NCI-H1930 (cell line): ENCODE measurements around the gene SPIRE2.
A peak's percentile ranks its signal among the peaks of the same experiment; 100 is the strongest.
"Not testable (repeated sequence)": the region's sequence is repeated elsewhere in the genome, so short reads cannot be mapped to it uniquely, and the experiment has no call there.

ENCODE experiments used
- DNase-seq, 2 experiments: peaks; one replicate each; lab custom pipeline; 2025; lab: John Stamatoyannopoulos, UW

SPIRE2 gene, protein sequence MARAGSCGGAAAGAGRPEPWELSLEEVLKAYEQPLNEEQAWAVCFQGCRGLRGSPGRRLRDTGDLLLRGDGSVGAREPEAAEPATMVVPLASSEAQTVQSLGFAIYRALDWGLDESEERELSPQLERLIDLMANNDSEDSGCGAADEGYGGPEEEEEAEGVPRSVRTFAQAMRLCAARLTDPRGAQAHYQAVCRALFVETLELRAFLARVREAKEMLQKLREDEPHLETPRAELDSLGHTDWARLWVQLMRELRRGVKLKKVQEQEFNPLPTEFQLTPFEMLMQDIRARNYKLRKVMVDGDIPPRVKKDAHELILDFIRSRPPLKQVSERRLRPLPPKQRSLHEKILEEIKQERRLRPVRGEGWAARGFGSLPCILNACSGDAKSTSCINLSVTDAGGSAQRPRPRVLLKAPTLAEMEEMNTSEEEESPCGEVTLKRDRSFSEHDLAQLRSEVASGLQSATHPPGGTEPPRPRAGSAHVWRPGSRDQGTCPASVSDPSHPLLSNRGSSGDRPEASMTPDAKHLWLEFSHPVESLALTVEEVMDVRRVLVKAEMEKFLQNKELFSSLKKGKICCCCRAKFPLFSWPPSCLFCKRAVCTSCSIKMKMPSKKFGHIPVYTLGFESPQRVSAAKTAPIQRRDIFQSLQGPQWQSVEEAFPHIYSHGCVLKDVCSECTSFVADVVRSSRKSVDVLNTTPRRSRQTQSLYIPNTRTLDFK

DNA sequence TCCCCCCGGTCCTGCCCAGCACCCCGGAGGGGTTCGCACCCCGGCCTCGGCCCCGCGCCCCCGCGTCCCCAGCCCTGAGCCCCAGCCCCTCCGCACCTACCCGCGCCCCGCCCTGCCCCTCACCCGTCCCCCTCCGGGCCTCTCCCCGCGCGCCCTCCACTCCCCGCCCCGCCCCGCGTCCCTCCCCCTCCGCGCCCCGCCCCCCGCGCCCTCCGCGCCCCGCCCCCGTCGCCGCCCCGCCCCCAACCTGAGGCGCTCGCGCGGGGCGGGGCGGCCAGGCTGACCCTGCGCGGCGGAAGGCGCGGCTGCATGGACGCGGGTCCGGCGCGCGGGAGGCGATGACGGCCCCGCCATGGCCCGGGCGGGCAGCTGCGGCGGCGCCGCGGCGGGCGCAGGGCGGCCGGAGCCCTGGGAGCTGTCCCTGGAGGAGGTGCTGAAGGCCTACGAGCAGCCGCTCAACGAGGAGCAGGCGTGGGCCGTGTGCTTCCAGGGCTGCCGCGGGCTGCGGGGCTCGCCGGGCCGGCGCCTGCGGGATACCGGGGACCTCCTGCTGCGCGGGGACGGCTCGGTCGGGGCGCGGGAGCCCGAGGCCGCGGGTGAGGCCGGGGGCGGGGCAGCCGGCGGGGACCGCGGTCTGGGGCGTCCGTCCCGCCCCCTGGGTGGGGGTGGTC is at the start of gene SPIRE2:
Gene SPIRE2 (plus strand): TSS at position 277 of the 671 bp plus-strand sequence. CDS start 76 bp downstream, at position 353.
- DNase-seq: peak in 1 of 2 experiments; percentile 47

DNA sequence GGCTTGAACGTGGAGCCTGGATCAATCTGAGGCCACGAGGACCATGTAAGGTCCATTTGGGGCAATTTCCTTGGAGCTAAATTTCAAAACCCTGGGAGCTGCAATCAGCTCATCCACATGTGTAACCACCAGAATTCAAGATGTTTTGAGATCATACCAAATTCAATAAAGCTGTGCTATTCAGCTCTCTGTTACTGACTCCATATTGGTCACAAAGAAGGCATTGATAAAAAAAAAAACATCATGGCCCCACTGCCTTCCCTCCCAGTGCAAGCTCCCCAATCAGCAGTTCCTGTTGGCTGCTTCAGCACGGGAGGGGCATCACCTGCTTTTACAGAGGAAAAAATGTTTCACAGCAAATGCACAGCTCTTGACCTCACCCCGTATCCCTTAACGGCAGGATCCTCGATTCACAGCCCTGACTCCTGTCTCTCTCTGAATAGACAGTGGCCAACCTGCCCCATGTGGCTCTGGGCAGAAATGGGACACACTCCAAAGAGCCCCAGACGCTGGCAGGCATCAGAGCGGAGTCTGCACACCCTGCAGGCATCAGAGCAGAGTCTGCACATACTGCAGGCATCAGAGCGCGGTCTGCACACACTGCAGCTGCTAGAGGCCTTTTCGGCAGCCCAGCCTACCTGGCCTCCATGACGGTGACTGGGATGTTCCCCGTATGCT is 48.9 kb upstream of the SPIRE2 start:
- DNase-seq: no peak

DNA sequence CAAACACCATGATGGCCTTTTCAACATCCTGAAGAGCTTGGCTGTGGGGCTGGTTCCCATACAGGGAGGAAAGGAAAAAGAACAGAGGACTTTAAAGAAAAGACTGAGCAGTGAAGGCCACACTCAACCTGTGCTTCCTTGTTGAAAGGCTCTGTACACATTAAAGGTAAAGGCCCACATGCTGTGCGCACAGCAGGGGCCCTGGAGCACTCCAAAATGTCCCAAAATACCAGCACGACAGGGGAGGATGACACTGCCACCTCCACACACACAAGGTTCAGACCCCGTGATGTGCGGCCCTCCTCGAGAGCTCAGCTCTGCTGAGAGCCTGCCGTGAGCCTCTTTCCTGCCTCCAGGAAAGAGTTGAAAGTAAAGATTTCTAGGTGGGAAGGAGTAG is 48.4 kb upstream of the SPIRE2 start:
- no peak for DNase-seq

DNA sequence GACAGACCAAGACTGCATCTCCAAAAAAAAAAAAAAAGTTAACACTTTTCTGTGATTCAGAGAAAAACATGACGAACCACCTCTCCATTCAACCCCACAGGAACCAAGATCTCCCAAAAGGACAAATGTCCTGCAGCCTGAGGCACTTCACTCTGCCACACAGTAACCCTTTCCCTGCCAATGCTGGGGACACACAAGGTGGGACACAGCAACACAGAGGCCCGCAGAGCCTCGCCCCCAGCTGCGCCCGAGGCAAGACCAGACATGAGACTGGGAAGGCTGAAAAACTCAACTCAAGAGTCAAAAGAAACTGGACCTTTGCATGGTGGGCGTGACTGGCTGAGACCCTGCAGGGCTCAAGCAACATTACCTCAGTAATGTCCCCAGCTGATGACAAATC is 45.8 kb upstream of the SPIRE2 start:
- no peak for DNase-seq

DNA sequence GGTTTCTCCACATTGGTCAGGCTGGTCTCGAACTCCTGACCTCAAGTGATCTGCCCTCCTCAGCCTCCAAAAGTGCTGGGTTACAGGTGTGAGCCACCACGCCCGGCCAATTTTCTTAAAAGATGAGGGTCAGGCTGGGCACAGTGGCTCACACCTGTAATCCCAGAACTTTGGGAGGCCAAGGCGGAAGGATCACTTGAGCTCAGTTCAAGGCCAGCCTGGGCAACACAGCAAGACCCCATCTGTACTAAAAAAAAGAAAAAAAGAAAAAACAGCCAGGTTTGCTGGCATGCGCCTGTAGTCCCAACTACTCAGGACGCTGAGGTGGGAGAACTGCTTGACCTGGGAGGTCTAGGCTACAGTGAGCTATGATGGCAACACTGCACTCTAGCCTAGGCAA is 44.3 kb upstream of the SPIRE2 start:
- DNase-seq: not testable (repeated sequence)

DNA sequence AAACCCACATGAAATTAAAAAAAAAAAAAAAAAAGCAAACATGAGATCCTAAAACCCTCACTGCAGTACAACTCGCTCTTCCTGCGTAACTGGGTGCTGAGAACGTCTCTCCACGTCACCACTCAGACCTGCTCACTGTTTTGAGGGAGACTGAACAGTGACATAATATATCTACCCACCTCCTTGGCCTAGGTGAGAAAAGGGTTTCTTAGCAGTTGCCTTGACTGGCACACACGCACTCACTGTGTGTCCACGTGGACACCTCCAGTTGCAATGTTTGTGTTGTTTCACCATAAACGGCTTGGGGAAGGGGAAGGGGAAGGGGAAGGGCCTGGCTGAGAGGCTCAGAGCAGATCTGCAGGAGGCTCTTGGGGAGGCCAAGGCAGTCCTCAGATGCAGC is 43.9 kb upstream of the SPIRE2 start:
- no peak for DNase-seq

DNA sequence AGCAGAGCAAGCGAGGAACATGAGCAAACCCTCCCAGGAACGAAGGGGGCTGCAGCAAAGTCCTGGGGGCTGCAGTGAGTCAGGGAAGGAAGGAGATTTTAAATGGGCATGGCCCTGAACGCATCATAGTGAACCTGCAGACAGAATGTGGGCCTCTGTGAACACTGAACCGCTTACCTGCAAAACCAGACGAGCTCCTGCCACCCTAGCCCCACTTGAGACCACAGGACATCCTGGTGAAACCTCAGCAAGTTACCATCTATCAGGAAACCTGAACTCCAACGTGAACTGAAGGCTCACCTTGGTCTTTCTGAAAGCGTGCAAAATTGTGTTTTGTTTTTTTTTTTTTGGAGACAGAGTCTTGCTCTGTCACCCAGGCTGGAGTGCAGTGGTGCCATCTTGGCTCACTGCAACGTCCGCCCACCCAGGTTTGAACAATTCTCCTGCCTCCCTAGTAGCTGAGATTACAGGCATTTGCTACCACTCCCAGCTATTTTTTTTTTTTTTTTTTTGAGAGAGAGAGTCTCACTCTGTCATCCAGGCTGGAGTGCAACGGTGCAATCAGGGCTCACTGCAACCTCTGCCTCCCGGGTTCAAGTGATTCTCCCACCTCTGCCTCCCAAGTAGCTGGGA is 42.6 kb upstream of the SPIRE2 start:
- DNase-seq: no peak

DNA sequence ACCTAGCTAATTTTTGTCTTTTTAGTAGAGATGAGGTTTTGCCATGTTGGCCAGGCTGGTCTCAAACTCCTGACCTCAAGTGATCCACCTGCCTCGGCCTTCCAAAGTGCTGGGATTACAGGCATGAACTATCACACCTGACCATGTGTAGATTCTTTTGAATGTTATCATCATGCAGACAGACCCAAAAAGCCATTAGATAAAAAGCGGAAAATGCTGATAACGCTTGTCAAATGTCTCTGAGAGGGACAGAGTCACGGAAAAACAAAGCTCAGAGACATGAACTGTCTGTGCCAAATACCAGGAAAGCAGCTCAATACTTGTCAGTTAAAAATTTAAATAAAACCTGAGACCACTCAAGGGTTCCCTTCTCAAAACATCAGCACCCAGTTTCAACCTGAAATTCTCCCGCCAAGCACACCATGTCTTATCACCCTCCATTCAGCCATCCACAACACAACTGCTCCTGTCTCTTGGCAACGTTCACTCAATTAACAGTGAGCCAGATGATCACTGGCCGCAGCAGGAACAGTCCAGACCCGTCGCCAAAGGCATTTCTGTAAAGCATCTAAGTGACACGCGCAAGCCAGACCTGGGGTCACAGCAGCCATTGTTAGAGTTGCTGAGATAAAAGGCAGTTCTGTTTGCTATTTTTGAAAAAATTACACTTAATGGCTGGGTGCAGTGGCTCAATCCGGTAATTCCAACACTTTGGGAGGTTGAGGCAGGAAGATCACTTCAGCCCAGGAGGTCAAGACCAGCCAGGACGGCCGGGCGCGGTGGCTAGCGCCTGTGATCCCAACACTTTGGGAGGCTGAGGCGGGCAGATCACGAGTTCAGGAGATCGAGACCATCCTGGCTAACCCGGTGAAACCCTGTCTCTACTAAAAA is 41.6 kb upstream of the SPIRE2 start:
- DNase-seq: no peak

DNA sequence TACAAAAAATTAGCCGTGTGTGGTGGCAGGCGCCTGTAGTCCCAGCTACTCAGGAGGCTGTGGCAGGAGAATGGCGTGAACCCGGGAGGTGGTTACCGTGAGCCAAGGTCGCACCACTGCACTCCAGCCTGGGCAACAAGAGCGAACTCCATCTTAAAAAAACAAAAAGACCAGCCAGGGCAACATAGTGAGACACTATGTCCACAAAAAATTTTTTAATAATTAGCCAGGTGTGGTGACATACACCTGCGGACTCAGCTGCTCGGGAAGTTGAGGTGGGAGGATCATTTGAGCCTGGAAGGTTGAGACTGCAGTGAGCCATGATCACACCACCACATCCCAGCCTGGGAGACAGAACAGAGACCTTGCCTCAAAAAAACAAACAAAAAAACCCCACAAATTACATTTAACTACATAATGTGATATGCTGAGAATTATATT is 40.9 kb upstream of the SPIRE2 start:
- DNase-seq: no peak

DNA sequence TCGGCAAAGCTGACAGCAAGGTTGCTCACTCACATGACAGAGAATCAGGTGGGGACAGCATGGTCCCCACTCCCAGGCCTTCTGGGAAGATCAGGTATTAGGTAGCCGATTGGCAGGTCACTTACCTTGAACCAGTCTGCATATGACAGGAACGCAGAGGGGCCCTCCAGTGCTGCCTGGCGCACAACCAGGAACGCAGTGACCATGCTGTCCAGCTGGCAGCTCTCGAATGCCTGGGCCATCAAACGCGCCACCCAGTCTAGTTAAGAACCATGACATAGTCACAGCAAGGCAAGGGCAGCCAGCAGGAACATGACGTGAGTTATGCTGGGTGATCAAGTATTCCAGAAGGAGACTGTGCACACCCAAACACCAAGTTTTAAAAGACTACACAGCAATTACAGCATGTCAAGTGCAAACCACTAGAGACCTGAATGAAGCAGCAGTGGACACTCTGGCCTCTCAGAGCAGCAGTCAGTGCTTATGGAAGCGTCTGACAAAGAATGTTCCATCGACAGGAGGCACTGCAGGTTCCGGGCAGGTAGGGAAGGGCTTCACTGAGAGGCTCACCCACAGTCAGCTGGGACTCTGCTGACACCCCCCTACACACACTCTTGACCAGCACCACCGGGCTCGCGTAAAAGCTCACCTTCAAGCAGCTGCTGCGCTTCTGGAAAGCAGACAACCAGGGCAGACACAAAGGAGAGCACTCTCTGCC is 36.8 kb upstream of the SPIRE2 start:
- no peak for DNase-seq

DNA sequence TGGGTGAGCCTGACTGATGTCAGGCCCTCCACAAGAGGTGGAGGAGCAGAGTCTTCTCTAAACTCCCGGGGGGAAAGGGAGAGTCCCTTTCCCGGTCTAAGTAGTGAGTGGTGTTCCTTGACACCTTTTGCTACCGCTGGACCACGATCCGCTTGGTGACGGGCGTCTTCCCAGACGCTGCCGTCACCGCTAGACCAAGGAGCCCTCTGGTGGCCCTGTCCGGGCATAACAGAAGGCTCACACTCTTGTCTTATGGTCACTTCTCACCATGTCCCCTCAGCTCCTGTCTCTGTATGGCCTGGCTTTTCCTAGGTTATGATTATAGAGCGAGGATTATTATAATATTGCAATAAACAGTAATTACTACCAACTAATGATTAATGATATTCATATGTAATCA is 35.2 kb upstream of the SPIRE2 start:
- DNase-seq: not testable (repeated sequence)

DNA sequence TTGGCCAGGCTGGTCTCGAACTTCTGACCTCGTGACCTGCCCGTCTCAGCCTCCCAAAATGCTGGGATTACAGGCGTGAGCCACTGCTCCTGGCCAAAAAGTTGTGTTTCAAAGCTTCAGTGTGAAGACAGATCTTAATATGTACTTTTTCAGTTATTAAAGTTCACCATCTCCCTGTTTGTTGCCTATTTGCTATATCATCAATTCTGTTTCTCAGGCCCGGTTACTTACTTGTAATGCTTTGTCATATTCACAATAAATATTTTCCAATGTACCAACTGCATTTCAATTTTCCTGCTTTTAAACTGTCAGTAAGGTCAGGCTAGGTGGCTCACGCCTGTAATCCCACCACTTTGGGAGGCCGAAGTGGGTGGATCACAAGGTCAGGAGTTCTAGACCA is 34.3 kb upstream of the SPIRE2 start:
- no peak for DNase-seq

DNA sequence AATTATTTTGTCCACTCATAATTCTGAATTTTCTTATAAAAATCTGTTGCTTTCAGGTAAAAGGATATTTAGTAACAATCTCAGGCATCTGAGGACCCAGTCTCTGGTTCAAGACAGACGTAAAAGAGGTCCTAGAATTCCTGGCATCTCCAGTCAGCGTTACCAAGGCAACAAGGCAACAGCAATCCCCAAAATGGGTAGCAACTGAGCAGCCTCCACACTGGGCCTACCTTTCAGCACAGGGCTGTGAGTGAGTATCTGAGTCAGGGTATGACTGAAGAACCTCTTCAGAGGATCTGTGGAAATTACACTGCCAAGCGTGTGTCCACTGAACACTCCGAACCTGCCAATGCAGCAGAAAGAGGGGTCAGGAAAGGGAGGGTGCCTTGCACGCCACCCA is 32.6 kb upstream of the SPIRE2 start:
- no peak for DNase-seq

DNA sequence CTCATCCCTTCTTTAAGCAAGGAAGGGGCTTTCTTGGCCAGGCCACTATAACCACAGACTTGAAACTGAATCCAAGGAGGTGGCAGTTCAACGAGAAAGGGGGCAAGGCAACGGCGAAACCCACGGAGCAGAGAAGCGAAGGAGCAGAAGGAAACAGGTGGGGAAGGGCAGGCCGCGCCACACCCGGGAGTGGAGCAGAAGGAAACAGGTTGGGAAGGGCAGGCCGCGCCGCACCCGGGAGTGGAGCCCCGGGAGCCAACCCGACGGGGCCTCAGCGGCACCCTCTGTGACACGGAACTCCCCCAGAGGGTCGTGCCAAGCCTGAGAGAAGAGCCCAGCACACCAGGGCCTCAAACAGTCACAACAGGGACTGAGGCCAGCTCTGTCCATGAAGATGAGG is 32.2 kb upstream of the SPIRE2 start:
- no peak for DNase-seq

DNA sequence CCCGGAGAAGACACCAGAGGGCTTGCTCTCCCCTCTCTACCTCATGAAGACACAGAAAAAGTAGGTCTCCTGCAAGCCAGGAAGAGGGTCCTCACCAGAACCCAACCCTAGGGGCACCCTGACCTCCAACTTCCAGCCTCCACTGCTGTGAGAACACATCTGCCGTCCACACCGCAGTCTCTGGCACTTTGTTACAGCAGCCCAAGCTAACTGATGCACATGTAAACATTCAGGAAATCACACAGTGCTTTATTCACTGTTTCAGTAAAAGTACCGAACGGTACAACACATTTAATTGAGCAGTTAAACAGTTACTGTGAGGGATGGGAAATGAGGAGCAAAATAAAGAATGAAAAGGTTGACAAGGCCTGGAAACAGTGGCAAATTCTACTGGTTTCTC is 30.1 kb upstream of the SPIRE2 start:
- DNase-seq: no peak

DNA sequence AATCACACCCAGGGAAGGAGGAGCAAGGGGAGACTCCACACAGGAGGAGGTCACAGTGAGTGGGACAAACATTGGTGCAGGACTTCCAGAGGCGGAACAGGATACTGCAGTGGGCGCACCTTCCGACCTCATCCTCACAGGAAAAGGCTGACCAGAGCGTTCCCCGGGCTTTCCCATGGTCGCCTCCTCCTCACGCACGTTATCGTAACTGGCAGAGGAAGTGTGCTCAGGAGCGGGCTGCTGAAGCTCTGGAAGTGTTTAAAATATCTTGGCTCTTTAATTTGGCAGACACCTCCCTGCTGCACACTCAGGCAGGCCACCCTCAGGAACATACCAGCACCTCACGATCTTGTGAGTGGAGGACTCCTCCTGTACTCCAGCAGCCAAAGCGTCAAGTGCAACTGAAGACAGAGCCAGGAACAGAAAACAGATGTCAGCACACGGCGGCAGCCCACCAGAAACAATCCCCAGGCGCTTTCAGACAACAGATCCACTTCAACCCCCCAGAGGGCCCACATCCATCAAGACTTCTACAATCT is 29.4 kb upstream of the SPIRE2 start:
- DNase-seq: no peak

DNA sequence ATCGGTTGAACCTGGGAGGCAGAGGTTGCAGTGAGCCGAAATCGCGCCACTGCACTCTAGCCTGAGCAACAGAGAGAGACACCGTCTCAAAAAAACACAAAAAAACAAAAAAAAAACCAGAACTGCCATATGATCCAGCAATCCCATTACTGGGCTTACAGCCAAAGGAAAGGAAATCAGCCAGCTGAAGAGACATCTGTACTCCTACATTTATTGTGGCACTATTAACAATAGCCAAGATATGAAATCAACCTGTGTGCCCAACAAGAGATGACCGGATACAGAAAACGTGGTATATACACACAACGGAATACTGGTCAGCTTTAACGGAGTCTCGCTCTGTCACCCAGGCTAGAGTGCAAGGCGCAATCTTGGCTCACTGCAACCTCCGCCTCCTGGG is 26.5 kb upstream of the SPIRE2 start:
- no peak for DNase-seq

DNA sequence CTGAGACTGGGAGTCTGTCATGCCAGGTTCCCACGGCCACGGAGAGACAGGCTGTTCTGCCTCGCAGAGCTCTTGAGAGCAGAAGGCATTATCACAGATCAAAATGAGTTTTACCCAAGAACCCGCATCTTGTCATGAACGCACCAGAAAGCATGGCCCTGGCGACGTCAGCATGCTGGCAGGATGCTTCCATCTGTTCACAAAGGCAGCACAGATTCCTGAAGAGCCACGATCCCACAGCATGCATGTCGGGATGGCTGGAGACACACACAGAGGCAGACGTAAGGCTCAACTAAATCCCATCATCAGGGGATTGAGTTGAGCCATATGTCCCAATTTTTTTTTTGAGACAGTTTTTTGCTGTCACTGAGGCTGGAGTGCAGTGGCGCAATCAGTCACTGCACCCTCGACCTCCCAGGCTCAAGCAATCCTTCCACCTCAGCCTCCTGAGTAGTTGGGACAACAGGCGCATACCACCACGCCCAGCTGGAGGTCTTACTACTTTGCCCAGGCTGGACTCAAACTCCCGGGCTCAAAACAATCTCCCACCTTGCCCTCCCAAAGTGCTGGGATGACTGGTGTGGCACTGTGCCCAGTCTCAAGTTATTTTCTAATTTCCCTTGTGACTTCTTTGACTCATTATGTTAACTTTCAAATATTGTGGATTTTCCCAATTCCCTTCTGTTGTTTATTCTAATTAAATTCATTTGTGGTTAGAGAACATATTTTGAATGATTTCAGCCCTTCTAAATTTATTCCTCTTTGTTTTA is 23.0 kb upstream of the SPIRE2 start:
- no peak for DNase-seq

DNA sequence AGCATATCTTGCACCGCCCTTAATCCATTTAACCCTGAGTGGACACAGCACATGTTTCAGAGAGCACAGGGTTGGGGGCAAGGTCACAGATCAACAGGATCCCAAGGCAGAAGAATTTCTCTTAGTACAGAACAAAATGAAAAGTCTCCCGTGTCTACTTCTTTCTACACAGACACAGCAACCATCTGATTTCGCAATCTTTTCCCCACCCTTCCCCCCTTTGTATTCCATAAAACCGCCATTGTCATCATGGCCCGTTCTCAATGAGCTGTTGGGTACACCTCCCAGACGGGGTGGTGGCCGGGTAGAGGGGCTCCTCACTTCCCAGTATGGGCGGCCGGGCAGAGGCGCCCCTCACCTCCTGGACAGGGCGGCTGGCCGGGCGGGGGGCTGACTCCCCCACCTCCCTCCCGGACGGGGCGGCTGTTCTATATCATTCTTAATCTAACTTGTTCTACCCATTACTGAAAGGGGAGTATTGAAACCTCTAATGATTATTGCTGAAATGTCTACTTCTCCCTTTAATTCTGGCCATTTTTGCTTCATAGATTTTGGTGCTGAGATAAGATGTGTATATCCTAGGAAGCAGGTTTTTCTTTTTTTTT is 21.6 kb upstream of the SPIRE2 start:
- DNase-seq: not testable (repeated sequence)
